NCI-H446 treated with DMSO at 0.1 percent for 48 hours (cell line): Measurements from ENCODE around the gene METRNL.

Source experiments
- DNase-seq: peaks from one replicate; lab custom pipeline; 2025; lab: John Stamatoyannopoulos, UW

METRNL gene

GRCh38 chr17:83080858-83081683 is 1.7 kb downstream of the METRNL start:
- no peak for DNase-seq

- DNase-seq = no peak
These were observed 2.3 kb downstream of the METRNL start for GRCh38 chr17:83081684-83082201.

GRCh38 chr17:83082424-83082823 is 3.0 kb downstream of the METRNL start:
- no peak for DNase-seq

DNA sequence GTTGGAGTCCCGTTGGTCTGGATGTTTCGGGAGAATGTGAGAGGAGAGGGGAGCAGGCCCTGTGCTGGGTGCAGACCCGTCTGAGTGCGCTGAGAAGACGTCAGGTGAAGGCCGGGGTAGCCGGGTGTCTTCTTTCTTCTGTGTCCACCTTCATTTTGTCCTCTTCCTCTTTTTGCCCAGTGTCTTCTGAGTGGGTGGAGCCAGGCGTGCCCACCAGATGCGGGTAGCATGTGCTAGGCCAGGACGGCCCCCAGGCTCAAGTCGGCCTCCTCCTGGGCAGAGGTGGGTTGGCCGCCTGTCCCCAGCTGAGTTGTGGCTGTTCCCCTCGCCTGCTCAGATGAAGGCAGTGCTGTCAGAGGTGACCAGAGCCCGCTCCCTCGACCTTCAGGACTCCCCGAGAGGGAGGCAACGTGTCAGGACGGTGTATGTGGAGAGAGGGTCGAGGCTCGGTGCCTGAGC is 3.5 kb downstream of the METRNL start:
- no peak for DNase-seq

DNA sequence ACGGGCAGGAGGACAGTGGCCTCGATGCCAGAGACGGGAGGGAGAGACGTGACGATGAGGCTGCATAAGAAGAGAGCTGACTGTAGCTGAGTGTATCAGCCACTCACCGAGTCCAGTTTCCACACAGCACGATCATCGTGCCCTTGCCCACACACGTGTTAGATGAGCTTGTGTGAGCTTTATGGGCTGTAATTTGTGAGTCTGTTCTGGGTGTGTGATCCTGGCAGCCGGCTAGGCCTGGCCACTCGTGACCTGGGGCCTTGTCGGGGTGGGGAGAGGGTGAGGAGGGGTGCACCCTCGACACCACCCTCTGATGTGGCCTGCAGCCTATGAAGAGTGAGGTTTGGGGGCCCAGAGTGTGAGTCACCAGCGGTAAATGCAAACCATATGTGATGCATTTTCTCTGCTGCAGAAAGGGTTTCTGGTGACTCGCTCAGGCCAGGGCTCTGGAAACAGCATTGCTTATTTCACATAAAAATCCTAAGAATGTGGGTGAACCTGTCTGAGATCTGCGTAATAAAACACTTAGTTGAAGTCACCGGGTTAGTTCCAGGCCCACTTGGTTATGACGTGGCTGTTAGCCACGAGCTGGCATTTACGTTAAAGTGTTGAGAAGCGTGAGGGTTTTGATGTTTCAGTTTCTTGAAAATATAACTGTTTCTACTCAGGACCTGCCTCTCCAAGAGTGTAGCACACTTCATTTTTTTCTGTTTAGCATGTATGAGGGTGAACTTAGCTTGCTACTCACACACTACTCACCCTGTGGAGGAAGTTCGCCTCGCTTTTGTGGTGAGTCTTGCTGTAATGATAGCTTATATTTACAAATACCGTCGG is 4.2 kb downstream of the METRNL start:
- DNase-seq = no peak

DNA sequence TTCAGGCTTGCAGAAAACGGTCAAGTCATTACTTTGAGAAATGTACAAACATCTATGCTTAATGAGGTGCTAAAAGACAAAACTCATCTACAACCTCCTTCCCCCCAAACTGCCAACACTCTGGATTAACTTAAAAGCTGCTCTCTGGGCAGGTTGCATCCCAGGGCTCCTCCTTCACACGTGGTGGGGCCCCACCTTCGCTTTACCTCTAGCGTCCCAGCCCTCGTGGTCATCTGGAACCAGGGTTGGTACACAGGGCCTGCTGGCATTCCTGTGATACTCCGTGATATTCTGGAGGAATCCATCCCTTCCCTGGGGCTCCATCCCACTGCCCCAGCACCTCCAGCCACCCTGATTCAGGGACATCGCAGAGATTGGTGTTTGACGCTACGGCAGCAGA is 4.8 kb downstream of the METRNL start:
- DNase-seq = no peak

DNA sequence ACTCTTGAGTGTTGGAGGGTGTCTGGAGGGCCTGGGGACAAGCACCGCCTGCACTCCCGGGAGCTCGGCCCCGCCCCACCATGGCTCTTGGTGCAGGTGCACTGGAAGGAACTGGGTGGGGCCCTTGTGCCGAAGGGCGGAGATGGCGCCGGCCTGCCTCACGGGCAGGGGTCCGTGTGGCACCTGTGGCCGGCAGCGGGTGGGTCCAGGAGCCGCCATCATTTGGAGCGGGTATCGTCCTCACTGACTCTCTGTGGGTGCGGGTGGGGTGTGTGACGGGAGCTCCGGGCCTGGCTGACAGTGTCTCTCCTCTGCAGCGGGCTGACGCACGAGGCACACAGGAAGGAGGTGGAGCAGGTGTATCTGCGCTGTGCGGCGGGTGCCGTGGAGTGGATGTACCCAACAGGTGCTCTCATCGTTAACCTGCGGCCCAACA is 5.2 kb downstream of the METRNL start:
- DNase-seq = no peak

- no peak for DNase-seq
These were observed 5.7 kb downstream of the METRNL start for GRCh38 chr17:83085103-83085502.

- DNase-seq = no peak
These were observed 6.3 kb downstream of the METRNL start for GRCh38 chr17:83085526-83086198.

- DNase-seq = no peak
These were observed 6.9 kb downstream of the METRNL start for GRCh38 chr17:83086199-83086880.

GRCh38 chr17:83086907-83087787 is 7.7 kb downstream of the METRNL start:
- DNase-seq = no peak

GRCh38 chr17:83087788-83088360 is 8.5 kb downstream of the METRNL start:
- DNase-seq = no peak

DNA sequence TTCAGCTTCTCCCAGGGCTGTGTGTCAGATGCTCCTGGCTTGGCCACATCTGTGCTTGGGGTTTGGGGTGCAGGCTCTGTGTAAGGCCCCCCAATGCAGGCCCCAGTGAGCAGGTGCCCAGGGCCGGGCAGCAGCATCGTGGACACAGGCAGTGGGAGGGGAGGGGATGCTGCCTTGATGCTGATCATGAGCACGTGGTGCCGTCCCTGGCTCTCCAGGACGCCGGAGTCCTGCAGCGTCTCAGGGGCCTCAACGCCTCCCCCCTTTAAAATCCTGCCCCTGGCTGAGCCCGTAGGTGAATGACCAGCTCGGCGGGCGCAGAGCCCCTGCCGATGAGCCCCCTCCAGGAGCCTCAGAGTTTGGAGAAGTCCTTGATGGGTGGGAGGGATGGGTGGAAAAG is 9.0 kb downstream of the METRNL start:
- no peak for DNase-seq

DNA sequence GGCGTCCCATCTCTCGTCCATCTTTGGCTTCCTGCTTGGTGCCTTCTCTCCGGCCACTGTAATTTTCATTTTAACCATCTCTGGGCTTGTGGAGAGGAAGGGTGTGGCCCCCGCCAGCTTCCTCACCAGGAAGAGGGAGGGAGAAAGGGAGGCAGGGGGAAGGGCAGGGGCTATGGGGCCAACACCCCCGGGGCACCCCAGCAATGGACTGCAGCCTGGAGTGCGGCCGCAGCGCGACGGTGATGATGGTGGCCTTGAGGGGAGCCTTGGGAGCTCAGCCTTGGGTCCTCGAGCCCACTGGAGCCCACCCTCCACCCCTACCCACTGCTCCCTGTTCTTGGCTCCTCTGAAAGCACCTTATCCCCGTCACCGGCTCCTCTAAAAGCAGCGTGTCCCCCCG is 9.5 kb downstream of the METRNL start:
- no peak for DNase-seq

GRCh38 chr17:83089328-83090132 is 10.1 kb downstream of the METRNL start:
- no peak for DNase-seq

GRCh38 chr17:83090444-83091256 is 11.2 kb downstream of the METRNL start:
- no peak for DNase-seq

GRCh38 chr17:83091257-83092141 is 12.1 kb downstream of the METRNL start:
- no peak for DNase-seq

- no peak for DNase-seq
These were observed 12.8 kb downstream of the METRNL start for GRCh38 chr17:83092186-83092585.
